Keratinocyte (primary cell): ENCODE data around the gene SSH2. TPM values are rescaled to one million over a fixed set of nuclear protein-coding genes. Genes with fewer than 3 reads are reported as not detected.

Experiments used
- DNase-seq: peaks from one replicate; pipeline ENCODE4 v3.0.0-alpha.2; 2011; ENCODE audit warnings: low read depth, missing footprints, low spot score
- FAIRE-seq: peaks from 2 replicates; lab custom pipeline; 2011; peaks lifted over from hg19 to GRCh38; lab: Jason Lieb, UNC
- H2AFZ ChIP-seq: 2 replicates; pipeline ENCODE4 v1.6.0; 2012; ENCODE audit warnings: low read length, control low read depth, inconsistent platforms; ENCODE audit not compliant: control insufficient read depth
- H3K27ac ChIP-seq: 2 replicates; pipeline ENCODE4 v1.5.1; 2011; ENCODE audit warnings: low read length; ENCODE audit not compliant: control insufficient read depth, insufficient read depth
- H3K27me3 ChIP-seq: 3 replicates; pipeline ENCODE4 v1.6.0; 2011; ENCODE audit warnings: low read length; ENCODE audit not compliant: control insufficient read depth, insufficient read depth; ENCODE audit errors: extremely low read depth
- H3K36me3 ChIP-seq, 2 experiments: 2 replicates in 1 of 2; 3 replicates in 1 of 2; pipeline ENCODE4 v1.5.1; 2011; ENCODE audit warnings: low read length in 2 of 2, mild to moderate bottlenecking in 1 of 2; ENCODE audit not compliant: control insufficient read depth in 2 of 2, insufficient read depth in 2 of 2; ENCODE audit errors: extremely low read depth in 1 of 2
- H3K4me1 ChIP-seq: 3 replicates; pipeline ENCODE4 v1.5.1; 2011; ENCODE audit warnings: low read length; ENCODE audit not compliant: control insufficient read depth, insufficient read depth; ENCODE audit errors: extremely low read depth
- H3K4me2 ChIP-seq: 3 replicates; pipeline ENCODE4 v1.6.0; 2011; ENCODE audit warnings: low read depth, low read length; ENCODE audit not compliant: control insufficient read depth, insufficient read depth; ENCODE audit errors: extremely low read depth
- H3K4me3 ChIP-seq, 3 experiments: fragments of 200-600 bp in 1 of 3; sonication (generic) in 1 of 3; 2 replicates in 2 of 3; 3 replicates in 1 of 3; pipeline ENCODE4 v1.5.1; 2011 to 2016; ENCODE audit warnings: low read length in 3 of 3, mild to moderate bottlenecking in 3 of 3, control low read depth in 2 of 3, inconsistent platforms in 1 of 3, low read depth in 1 of 3, mixed read lengths in 1 of 3, mixed run types in 1 of 3, moderate library complexity in 1 of 3; ENCODE audit not compliant: control insufficient read depth in 2 of 3, insufficient read depth in 2 of 3; ENCODE audit errors: extremely low read depth in 1 of 3
- H3K79me2 ChIP-seq: 2 replicates; pipeline ENCODE4 v1.6.0; 2012; ENCODE audit warnings: low read length; ENCODE audit not compliant: control insufficient read depth, insufficient read depth
- H3K9ac ChIP-seq: 3 replicates; pipeline ENCODE4 v1.6.0; 2011; ENCODE audit warnings: low read length; ENCODE audit not compliant: control insufficient read depth, insufficient read depth; ENCODE audit errors: extremely low read depth
- H3K9me1 ChIP-seq: 3 replicates; pipeline ENCODE4 v1.6.0; 2011; ENCODE audit warnings: low read length; ENCODE audit not compliant: control insufficient read depth, insufficient read depth; ENCODE audit errors: extremely low read depth
- H3K9me3 ChIP-seq: 2 replicates; pipeline ENCODE4 v1.5.1; 2012; ENCODE audit warnings: low read depth, low read length; ENCODE audit not compliant: control insufficient read depth
- H4K20me1 ChIP-seq: 3 replicates; pipeline ENCODE4 v1.6.0; 2011; ENCODE audit warnings: low read length; ENCODE audit not compliant: control insufficient read depth, insufficient read depth; ENCODE audit errors: extremely low read depth
- EZH2 ChIP-seq: IDR thresholded peaks from one replicate; pipeline ENCODE4 v1.6.1; 2012; ENCODE audit warnings: inconsistent platforms, mild to moderate bottlenecking, low read length, moderate library complexity
- dilution Hi-C: fragments of 300-500 bp; cut with MboI; formaldehyde crosslinking; loops from one replicate; pipeline ENCODE4 v1.7.0; 2020; ENCODE audit warnings: low sequenced_read_pairs; ENCODE audit not compliant: extremely low pct_ligation_motif_present
- polyA plus RNA-seq, 5 experiments: library from polyadenylated mRNA; depleted of rRNA in 3 of 5; stranded (reverse) in 3 of 5; stranded (forward) in 1 of 5; unstranded in 1 of 5; fragments of >200 nt; gene quantifications; 1 replicate in 1 of 5; 2 replicates in 3 of 5; 3 replicates in 1 of 5; pipeline versions ENCODE4 v1.2.1 to v1.2.3, GENCODE V29; 2011 to 2012; ENCODE audit warnings: missing spikeins in 2 of 5, low read depth in 1 of 5, low replicate concordance in 1 of 5
- TF ChIP-seq, protein P1 (sequence below), 3 experiments: IDR thresholded peaks in 1 of 3; conservative IDR thresholded peaks in 1 of 3; optimal IDR thresholded peaks in 1 of 3; 2 replicates in 2 of 3; 3 replicates in 1 of 3; pipeline versions ENCODE3 to v1.5.1; 2011; ENCODE audit warnings: low read length in 3 of 3, mild to moderate bottlenecking in 3 of 3, moderate library complexity in 2 of 3, control low read depth in 1 of 3, inconsistent platforms in 1 of 3; ENCODE audit not compliant: insufficient read depth in 2 of 3; ENCODE audit errors: extremely low read depth in 1 of 3

Gene SSH2
- polyA plus RNA-seq, 1 donor (not counting 4 experiments of a cell fraction or from before 2014, with no cell fraction given): 13.9 TPM

DNA sequence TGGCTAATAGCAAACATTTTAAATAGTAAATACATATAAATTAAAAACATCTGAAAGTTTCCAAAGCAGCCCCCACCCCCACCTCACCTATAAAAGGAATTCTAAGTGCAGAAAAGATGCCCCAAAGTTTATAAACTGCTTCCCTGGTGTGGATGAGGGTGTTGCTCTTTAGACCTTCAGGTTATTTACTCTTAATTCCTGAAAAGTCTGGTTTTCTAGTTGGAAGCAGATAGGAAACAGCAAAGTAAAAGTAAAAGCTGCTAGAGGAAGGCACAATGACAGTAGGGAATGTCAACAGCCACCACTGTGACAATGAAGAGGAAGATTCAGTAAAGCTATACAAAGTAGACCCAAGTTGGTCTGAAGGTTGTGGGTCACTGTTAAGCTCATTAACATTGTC, 37.8 kb downstream of the SSH2 start:
- H3K27ac ChIP-seq: no peak overlapping the region
- H3K79me2 ChIP-seq: peaks cover 45% of the 10 kb centered on the region
- no peak for FAIRE-seq
- no peaks in the 10 kb centered on the region for H3K9me3 ChIP-seq
- DNase-seq: no peak
- H3K9me1 ChIP-seq: no peaks in the 10 kb centered on the region
- H2AFZ ChIP-seq: no peak overlapping the region
- peaks cover 10% of the 10 kb centered on the region for H3K4me1 ChIP-seq
- H3K36me3 ChIP-seq: no peaks in the 10 kb centered on the region
- H3K4me2 ChIP-seq: no peak overlapping the region
- no peaks in the 10 kb centered on the region for H4K20me1 ChIP-seq
- no peaks in the 10 kb centered on the region for H3K27me3 ChIP-seq
- TF ChIP-seq, protein P1, sequence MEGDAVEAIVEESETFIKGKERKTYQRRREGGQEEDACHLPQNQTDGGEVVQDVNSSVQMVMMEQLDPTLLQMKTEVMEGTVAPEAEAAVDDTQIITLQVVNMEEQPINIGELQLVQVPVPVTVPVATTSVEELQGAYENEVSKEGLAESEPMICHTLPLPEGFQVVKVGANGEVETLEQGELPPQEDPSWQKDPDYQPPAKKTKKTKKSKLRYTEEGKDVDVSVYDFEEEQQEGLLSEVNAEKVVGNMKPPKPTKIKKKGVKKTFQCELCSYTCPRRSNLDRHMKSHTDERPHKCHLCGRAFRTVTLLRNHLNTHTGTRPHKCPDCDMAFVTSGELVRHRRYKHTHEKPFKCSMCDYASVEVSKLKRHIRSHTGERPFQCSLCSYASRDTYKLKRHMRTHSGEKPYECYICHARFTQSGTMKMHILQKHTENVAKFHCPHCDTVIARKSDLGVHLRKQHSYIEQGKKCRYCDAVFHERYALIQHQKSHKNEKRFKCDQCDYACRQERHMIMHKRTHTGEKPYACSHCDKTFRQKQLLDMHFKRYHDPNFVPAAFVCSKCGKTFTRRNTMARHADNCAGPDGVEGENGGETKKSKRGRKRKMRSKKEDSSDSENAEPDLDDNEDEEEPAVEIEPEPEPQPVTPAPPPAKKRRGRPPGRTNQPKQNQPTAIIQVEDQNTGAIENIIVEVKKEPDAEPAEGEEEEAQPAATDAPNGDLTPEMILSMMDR (optimal IDR thresholded peaks at IDR 0.05 in 1 of 3, IDR thresholded peaks at IDR 0.05 in 1 of 3, conservative IDR thresholded peaks at IDR 0.05 in 1 of 3; ENCODE audit: extremely low read depth in 1 of 3, insufficient read depth in 2 of 3, low read length in 3 of 3): no peak
- no peak overlapping the region for H3K4me3 ChIP-seq
- dilution Hi-C loops: no loop called here
- no peak overlapping the region for H3K9ac ChIP-seq

DNA sequence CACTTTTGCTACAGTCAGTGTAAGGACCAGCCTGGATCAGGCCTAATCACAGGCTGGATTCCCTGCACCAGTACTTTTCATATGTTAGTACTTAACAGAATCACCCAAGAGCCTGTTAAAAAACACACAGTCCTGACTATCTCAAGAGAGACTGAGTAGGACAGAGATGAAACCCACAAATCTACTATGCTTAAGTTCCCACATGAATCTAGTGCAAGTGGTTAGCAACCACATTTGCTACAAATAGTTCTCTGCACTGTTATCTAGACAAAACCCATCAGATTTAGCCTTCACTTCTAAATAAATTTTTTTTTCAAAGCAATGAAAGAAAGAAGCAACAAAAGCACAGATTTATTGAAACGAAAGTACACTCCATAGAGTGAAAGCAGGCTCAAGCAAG, 38.9 kb downstream of the SSH2 start:
- H3K9ac ChIP-seq: no peak overlapping the region
- H3K4me1 ChIP-seq: peaks cover 10% of the 10 kb centered on the region
- dilution Hi-C loops: no loop called here
- TF ChIP-seq, protein P1 (optimal IDR thresholded peaks at IDR 0.05 in 1 of 3, IDR thresholded peaks at IDR 0.05 in 1 of 3, conservative IDR thresholded peaks at IDR 0.05 in 1 of 3; ENCODE audit: extremely low read depth in 1 of 3, insufficient read depth in 2 of 3, low read length in 3 of 3): no peak
- TF ChIP-seq EZH2: no peak
- FAIRE-seq: no peak
- H2AFZ ChIP-seq: no peak overlapping the region
- H3K9me3 ChIP-seq: no peaks in the 10 kb centered on the region
- no peaks in the 10 kb centered on the region for H3K27me3 ChIP-seq
- no peak overlapping the region for H3K4me2 ChIP-seq
- H4K20me1 ChIP-seq: no peaks in the 10 kb centered on the region
- no peak overlapping the region for H3K4me3 ChIP-seq
- no peaks in the 10 kb centered on the region for H3K9me1 ChIP-seq
- no peaks in the 10 kb centered on the region for H3K36me3 ChIP-seq
- H3K27ac ChIP-seq: no peak overlapping the region
- H3K79me2 ChIP-seq: peaks cover 42% of the 10 kb centered on the region
- no peak for DNase-seq
